Body of pancreas (tissue), 4 donors: ENCODE data around the gene GP1BB.
"Not testable (repeated sequence)": the region's sequence is repeated elsewhere in the genome, so short reads cannot be mapped to it uniquely, and the experiment has no call there.

Experiments used
- CTCF ChIP-seq, 7 experiments: fragments of 450-650 bp in 4 of 7; fragments of 200-600 bp in 3 of 7; sonication (generic) in 3 of 7; IDR thresholded peaks; one replicate each; pipeline ENCODE4 v1.5.1; 2016 to 2019; ENCODE audit warnings: antibody characterized with exemption in 7 of 7
- POLR2A ChIP-seq, 3 donors: fragments of 450-650 bp; IDR thresholded peaks; one replicate each; pipeline ENCODE4 v1.6.1; 2016; ENCODE audit warnings: antibody characterized with exemption in 3 of 3, mild to moderate bottlenecking in 2 of 3

DNA sequence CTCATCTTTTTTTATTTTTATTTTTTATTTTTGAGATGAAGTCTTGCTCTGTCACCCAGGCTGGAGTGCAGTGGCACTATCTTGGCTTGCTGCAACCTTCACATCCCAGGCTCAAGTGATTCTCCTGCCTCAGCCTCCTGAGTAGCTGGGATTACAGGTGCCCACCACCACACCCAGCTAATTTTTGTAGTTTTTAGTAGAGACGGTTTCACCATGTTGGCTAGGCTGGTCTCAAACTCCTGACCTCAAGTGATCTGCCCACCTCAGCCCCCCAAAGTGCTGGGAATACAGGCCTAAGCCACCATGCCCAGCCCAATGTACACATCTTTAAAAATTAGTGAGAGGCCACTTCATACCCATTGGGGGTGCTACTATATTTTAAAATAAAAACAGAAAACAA lies 46.9 kb upstream of the GP1BB start:
- TF ChIP-seq POLR2A, CTCF (IDR thresholded peaks at IDR 0.05): not testable (repeated sequence)
